ENCODE data around the gene LEFTY2.

Gene LEFTY2

DNA sequence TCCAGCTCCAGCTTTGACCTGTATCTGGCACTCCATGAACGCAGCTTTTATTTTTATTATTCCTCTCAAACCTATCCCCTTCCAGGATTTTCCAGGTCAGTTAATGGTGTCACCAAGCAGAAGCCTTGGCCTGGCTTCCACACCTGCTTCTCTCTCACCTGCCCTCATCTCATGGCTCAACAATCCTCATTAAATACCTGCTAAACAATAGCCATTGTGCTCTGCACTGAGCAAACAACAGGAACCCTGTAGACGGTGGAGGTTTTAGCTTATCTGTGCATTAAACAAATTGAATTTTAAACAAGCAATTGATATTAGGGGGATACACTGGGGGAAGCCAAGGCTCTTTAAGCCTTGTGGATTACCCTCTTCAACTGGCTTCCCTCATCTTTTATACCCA is 32.2 kb downstream of the LEFTY2 start:
- ATAC-seq, result no peak
- TF ChIP-seq ARNTL (CRISPR knock-in tag; IDR thresholded peaks at IDR 0.05; ENCODE audit: borderline replicate concordance, low read depth), result no peak
- TF ChIP-seq ISL1 (CRISPR knock-in tag; IDR thresholded peaks at IDR 0.05), result no peak
- no peak for TF ChIP-seq BACH2 (CRISPR knock-in tag; IDR thresholded peaks at IDR 0.05; ENCODE audit: borderline replicate concordance)
- no peak for TF ChIP-seq ZFP30 (CRISPR knock-in tag; IDR thresholded peaks at IDR 0.05)
- TF ChIP-seq ZFP3 (CRISPR knock-in tag; IDR thresholded peaks at IDR 0.05), result no peak
- TF ChIP-seq OSR1 (CRISPR knock-in tag; IDR thresholded peaks at IDR 0.05), result no peak
- no peak for TF ChIP-seq GLIS3 (CRISPR knock-in tag; IDR thresholded peaks at IDR 0.05)
- TF ChIP-seq, protein P1, sequence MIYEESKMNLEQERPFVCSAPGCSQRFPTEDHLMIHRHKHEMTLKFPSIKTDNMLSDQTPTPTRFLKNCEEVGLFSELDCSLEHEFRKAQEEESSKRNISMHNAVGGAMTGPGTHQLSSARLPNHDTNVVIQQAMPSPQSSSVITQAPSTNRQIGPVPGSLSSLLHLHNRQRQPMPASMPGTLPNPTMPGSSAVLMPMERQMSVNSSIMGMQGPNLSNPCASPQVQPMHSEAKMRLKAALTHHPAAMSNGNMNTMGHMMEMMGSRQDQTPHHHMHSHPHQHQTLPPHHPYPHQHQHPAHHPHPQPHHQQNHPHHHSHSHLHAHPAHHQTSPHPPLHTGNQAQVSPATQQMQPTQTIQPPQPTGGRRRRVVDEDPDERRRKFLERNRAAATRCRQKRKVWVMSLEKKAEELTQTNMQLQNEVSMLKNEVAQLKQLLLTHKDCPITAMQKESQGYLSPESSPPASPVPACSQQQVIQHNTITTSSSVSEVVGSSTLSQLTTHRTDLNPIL (CRISPR knock-in tag; IDR thresholded peaks at IDR 0.05; ENCODE audit: low read depth), result no peak
- TF ChIP-seq TOX (CRISPR knock-in tag; IDR thresholded peaks at IDR 0.05; ENCODE audit: borderline replicate concordance), result no peak
- TF ChIP-seq, protein P2, sequence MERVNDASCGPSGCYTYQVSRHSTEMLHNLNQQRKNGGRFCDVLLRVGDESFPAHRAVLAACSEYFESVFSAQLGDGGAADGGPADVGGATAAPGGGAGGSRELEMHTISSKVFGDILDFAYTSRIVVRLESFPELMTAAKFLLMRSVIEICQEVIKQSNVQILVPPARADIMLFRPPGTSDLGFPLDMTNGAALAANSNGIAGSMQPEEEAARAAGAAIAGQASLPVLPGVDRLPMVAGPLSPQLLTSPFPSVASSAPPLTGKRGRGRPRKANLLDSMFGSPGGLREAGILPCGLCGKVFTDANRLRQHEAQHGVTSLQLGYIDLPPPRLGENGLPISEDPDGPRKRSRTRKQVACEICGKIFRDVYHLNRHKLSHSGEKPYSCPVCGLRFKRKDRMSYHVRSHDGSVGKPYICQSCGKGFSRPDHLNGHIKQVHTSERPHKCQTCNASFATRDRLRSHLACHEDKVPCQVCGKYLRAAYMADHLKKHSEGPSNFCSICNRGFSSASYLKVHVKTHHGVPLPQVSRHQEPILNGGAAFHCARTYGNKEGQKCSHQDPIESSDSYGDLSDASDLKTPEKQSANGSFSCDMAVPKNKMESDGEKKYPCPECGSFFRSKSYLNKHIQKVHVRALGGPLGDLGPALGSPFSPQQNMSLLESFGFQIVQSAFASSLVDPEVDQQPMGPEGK (CRISPR knock-in tag; IDR thresholded peaks at IDR 0.05; ENCODE audit: borderline replicate concordance), result no peak
- TF ChIP-seq ZNF70 (CRISPR knock-in tag; IDR thresholded peaks at IDR 0.05), result no peak

- no peak for ATAC-seq
Measured at GRCh38 chr1:225908013-225908640, 32.9 kb downstream of the LEFTY2 start.

GRCh38 chr1:225907341-225907740 is 33.7 kb downstream of the LEFTY2 start:
- no peak for ATAC-seq
- TF ChIP-seq ZFP30 (CRISPR knock-in tag; IDR thresholded peaks at IDR 0.05), result no peak
- no peak for TF ChIP-seq SNAI2 (CRISPR knock-in tag; IDR thresholded peaks at IDR 0.05)
- TF ChIP-seq ISL1 (CRISPR knock-in tag; IDR thresholded peaks at IDR 0.05), result no peak
- TF ChIP-seq TCF4 (CRISPR knock-in tag; IDR thresholded peaks at IDR 0.05; ENCODE audit: borderline replicate concordance), result no peak

More at GRCh38 chr1:225908013-225908640, 32.9 kb downstream of the LEFTY2 start:
- TF ChIP-seq ARNTL (CRISPR knock-in tag; IDR thresholded peaks at IDR 0.05; ENCODE audit: borderline replicate concordance, low read depth) (no peak), ESRRG (CRISPR knock-in tag; IDR thresholded peaks at IDR 0.05) (no peak), ZFP30 (CRISPR knock-in tag; IDR thresholded peaks at IDR 0.05) (no peak), ZNF70 (CRISPR knock-in tag; IDR thresholded peaks at IDR 0.05) (no peak), ZNF8 (CRISPR knock-in tag; IDR thresholded peaks at IDR 0.05) (no peak), ZNF565 (CRISPR knock-in tag; conservative IDR thresholded peaks at IDR 0.05; ENCODE audit: low read depth) (no peak), OSR1 (CRISPR knock-in tag; IDR thresholded peaks at IDR 0.05) (no peak), TSHZ2 (CRISPR knock-in tag; IDR thresholded peaks at IDR 0.05) (no peak), RARB (CRISPR knock-in tag; IDR thresholded peaks at IDR 0.05) (no peak), ZC3H10 (CRISPR knock-in tag; IDR thresholded peaks at IDR 0.05) (no peak), ZFP3 (CRISPR knock-in tag; IDR thresholded peaks at IDR 0.05) (no peak), CSDC2 (CRISPR knock-in tag; IDR thresholded peaks at IDR 0.05) (no peak), ISL1 (CRISPR knock-in tag; IDR thresholded peaks at IDR 0.05) (no peak), TCF4 (CRISPR knock-in tag; IDR thresholded peaks at IDR 0.05; ENCODE audit: borderline replicate concordance) (no peak), SNAI2 (CRISPR knock-in tag; IDR thresholded peaks at IDR 0.05) (no peak), BACH2 (CRISPR knock-in tag; IDR thresholded peaks at IDR 0.05; ENCODE audit: borderline replicate concordance) (no peak), GLIS3 (CRISPR knock-in tag; IDR thresholded peaks at IDR 0.05) (no peak)
- TF ChIP-seq, protein P1 (CRISPR knock-in tag; IDR thresholded peaks at IDR 0.05; ENCODE audit: low read depth), result no peak

DNA sequence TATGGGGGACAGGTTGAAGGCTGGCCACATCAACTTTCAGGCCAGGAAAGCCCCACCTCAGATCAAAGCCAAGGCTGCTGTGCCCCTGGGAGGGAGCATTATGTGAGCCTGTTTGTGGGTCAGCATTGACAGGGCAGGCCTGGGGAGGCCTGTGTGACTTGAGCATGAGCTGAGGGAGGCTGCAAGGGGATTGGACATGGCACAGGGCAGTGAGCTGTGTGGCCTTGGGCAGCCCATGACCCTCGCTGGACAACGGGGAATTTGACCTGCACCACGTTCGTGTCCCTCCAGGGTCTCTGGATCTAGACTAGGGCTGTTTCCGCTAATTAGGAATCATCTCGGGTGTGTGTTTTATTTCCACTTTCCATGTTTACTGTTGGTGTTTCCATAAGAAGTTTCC is 34.6 kb downstream of the LEFTY2 start:
- ATAC-seq, result no peak
- TF ChIP-seq, protein P3, sequence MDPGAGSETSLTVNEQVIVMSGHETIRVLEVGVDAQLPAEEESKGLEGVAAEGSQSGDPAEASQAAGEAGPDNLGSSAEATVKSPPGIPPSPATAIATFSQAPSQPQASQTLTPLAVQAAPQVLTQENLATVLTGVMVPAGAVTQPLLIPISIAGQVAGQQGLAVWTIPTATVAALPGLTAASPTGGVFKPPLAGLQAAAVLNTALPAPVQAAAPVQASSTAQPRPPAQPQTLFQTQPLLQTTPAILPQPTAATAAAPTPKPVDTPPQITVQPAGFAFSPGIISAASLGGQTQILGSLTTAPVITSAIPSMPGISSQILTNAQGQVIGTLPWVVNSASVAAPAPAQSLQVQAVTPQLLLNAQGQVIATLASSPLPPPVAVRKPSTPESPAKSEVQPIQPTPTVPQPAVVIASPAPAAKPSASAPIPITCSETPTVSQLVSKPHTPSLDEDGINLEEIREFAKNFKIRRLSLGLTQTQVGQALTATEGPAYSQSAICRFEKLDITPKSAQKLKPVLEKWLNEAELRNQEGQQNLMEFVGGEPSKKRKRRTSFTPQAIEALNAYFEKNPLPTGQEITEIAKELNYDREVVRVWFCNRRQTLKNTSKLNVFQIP (CRISPR knock-in tag; IDR thresholded peaks at IDR 0.05; ENCODE audit: borderline replicate concordance, low read depth), result no peak
- no peak for TF ChIP-seq ZC3H10 (CRISPR knock-in tag; IDR thresholded peaks at IDR 0.05)
- no peak for TF ChIP-seq TCF4 (CRISPR knock-in tag; IDR thresholded peaks at IDR 0.05; ENCODE audit: borderline replicate concordance)
- TF ChIP-seq PPARA (CRISPR knock-in tag; IDR thresholded peaks at IDR 0.05; ENCODE audit: borderline replicate concordance), result no peak
- no peak for TF ChIP-seq ZNF70 (CRISPR knock-in tag; IDR thresholded peaks at IDR 0.05)
- no peak for TF ChIP-seq OSR1 (CRISPR knock-in tag; IDR thresholded peaks at IDR 0.05)
- no peak for TF ChIP-seq ZFP30 (CRISPR knock-in tag; IDR thresholded peaks at IDR 0.05)
- TF ChIP-seq RARB (CRISPR knock-in tag; IDR thresholded peaks at IDR 0.05), result no peak
- TF ChIP-seq, protein P1 (CRISPR knock-in tag; IDR thresholded peaks at IDR 0.05; ENCODE audit: low read depth), result no peak
- TF ChIP-seq, protein P2 (CRISPR knock-in tag; IDR thresholded peaks at IDR 0.05; ENCODE audit: borderline replicate concordance), result no peak
- no peak for TF ChIP-seq ZNF8 (CRISPR knock-in tag; IDR thresholded peaks at IDR 0.05)
